ENCODE measurements around the gene SAMD4B. TPM values are rescaled to one million over a fixed set of nuclear protein-coding genes. Genes with fewer than 3 reads are reported as not detected.

Gene SAMD4B
- total RNA-seq, 1 donor from 2014 or later, result 119 TPM

DNA sequence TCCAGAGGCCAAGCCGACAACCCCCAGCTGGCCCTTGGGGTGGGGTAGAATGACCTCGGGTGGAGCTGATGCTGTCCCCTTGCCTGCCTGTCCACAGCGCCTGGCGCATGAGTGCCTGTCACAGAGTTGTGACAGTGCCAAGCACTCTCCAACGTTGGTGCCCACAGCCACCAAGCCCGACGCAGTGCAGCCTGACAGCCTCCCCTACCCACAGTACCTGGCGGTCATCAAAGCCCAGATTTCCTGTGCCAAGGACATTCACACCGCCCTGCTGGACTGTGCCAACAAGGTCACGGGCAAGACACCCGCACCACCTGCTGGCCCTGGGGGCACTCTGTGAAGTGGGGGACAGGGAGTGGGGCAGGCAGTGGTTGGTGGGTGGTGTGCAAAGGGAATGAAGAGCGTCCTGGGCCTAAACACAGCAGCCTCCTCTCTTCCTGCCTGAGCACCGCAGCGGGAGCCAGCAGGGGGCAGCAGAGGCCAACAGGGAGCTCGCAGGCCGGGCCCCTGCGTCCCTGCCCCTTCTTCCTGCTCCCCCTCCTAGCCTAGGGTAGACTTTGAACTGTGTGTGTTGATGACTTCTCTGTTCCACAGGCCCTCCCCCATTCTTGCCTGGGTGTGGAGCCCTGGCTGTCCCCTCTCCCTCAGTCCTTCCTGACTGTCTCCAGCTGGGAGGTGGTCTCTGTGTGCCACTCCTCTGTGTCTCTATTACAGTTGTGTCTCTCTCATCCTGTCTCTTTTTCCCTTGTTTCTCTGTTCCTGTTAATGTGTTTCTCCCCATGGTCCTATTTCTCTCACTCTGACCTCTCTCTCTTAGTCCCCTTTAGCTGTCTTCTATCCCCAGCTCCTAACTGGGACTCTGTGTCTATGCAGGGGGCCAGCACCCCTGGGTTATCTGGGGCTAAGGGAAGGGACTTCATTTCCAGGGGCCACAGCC is 55.4 kb downstream of the SAMD4B start:
- H3K36me3 Mint-ChIP-seq (ENCODE audit: unreplicated experiment), result no peaks in the 10 kb centered on the region
- DNase-seq, result peak; percentile 94
- H3K4me3 Mint-ChIP-seq (ENCODE audit: unreplicated experiment), result peak overlapping the region; percentile 57
- TF ChIP-seq, protein P1, sequence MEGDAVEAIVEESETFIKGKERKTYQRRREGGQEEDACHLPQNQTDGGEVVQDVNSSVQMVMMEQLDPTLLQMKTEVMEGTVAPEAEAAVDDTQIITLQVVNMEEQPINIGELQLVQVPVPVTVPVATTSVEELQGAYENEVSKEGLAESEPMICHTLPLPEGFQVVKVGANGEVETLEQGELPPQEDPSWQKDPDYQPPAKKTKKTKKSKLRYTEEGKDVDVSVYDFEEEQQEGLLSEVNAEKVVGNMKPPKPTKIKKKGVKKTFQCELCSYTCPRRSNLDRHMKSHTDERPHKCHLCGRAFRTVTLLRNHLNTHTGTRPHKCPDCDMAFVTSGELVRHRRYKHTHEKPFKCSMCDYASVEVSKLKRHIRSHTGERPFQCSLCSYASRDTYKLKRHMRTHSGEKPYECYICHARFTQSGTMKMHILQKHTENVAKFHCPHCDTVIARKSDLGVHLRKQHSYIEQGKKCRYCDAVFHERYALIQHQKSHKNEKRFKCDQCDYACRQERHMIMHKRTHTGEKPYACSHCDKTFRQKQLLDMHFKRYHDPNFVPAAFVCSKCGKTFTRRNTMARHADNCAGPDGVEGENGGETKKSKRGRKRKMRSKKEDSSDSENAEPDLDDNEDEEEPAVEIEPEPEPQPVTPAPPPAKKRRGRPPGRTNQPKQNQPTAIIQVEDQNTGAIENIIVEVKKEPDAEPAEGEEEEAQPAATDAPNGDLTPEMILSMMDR (IDR thresholded peaks at IDR 0.05; ENCODE audit: partially characterized antibody, unreplicated experiment), result peak; percentile 87
- H3K9me3 Mint-ChIP-seq (ENCODE audit: unreplicated experiment), result peaks cover 17% of the 10 kb centered on the region
- peaks cover 16% of the 10 kb centered on the region for H3K4me1 Mint-ChIP-seq (ENCODE audit: low read depth, unreplicated experiment)
- H3K27me3 Mint-ChIP-seq (ENCODE audit: unreplicated experiment), result peaks cover 11% of the 10 kb centered on the region
- H3K27ac Mint-ChIP-seq (ENCODE audit: unreplicated experiment), result peak overlapping the region; percentile 70

DNA sequence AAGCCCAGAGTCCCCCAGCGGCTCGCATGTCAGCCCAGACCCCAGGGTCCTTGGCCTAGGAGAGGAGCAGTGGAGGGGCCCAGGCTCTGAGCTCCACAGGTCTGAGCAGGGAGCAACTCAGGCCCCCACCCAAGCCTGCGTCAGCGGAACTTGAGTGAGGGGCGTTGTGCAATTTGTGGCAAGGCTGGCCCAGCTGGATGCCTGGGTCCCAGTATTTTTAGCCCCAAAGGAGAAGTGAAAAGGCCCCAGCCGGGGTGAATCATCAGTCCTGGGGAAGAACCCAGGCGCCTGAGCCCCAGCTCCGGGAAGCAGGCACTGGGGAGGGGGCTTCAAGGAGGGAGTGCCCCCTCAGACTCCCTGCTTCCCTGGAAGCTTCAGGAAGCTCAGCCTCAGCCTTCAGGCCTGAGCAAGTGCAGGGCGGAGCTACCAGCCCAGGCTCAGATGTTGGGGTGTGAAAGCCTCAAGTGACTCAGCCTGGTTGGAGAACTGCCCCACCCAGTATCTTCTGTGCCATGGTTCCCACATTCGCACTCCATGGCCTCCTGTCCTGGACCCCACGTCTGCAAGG is 56.2 kb downstream of the SAMD4B start:
- H3K27ac Mint-ChIP-seq (ENCODE audit: unreplicated experiment), result no peak overlapping the region
- no peak overlapping the region for H3K4me3 Mint-ChIP-seq (ENCODE audit: unreplicated experiment)
- H3K36me3 Mint-ChIP-seq (ENCODE audit: unreplicated experiment), result no peaks in the 10 kb centered on the region
- H3K9me3 Mint-ChIP-seq (ENCODE audit: unreplicated experiment), result peaks cover 17% of the 10 kb centered on the region
- TF ChIP-seq, protein P1 (IDR thresholded peaks at IDR 0.05; ENCODE audit: partially characterized antibody, unreplicated experiment), result no peak
- DNase-seq, result no peak
- peaks cover 13% of the 10 kb centered on the region for H3K27me3 Mint-ChIP-seq (ENCODE audit: unreplicated experiment)
- H3K4me1 Mint-ChIP-seq (ENCODE audit: low read depth, unreplicated experiment), result peaks cover 16% of the 10 kb centered on the region

DNA sequence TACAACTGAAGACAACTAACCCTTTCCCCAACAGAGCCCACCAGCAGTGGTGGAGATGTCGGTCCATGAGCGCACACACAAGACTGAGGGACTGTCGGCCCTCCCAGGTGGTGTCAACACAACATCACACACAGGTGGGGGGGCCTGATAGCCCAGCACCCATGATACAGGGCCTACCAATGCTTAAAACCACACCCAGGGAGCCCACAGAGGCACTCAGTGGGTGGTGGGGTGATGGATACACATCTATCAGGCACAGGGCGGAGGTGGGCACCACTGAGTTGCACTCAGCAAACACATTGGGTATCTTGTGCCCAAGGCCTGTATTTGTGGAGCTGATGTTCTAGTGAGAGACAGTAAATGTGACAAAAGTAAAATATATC is 57.4 kb downstream of the SAMD4B start:
- Mint-ChIP-seq H3K4me1 (ENCODE audit: low read depth, unreplicated experiment) (peaks cover 18% of the 10 kb centered on the region), H3K27me3 (ENCODE audit: unreplicated experiment) (peaks cover 13% of the 10 kb centered on the region), H3K36me3 (ENCODE audit: unreplicated experiment) (no peaks in the 10 kb centered on the region), H3K4me3 (ENCODE audit: unreplicated experiment) (peak overlapping the region; percentile 12), H3K9me3 (ENCODE audit: unreplicated experiment) (peaks cover 19% of the 10 kb centered on the region), H3K27ac (ENCODE audit: unreplicated experiment) (peak overlapping the region; percentile 7)
- DNase-seq, result no peak
- TF ChIP-seq, protein P1 (IDR thresholded peaks at IDR 0.05; ENCODE audit: partially characterized antibody, unreplicated experiment), result no peak

DNA sequence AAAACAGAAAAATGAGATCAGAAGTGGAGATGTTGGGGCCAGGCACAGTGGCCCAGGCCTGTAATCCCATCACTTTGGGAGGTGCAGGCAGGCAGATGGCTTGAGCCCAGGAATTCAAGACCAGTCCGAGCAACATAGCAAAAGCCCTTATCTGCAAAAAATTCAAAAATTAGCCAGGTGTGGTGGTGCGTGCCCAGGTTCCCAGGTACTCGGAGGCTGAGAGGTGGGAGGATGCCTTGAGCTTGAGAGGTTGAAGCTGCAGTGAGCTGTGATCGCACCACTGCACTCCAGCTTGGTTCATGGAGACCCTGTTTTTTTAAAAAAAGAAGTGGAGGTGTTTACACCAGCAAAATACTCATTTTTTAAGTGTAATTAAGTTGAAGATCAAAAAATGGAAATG is 57.8 kb downstream of the SAMD4B start:
- TF ChIP-seq, protein P1 (IDR thresholded peaks at IDR 0.05; ENCODE audit: partially characterized antibody, unreplicated experiment), result no peak
- peak overlapping the region; percentile 7 for H3K27ac Mint-ChIP-seq (ENCODE audit: unreplicated experiment)
- peaks cover 19% of the 10 kb centered on the region for H3K9me3 Mint-ChIP-seq (ENCODE audit: unreplicated experiment)
- peaks cover 18% of the 10 kb centered on the region for H3K4me1 Mint-ChIP-seq (ENCODE audit: low read depth, unreplicated experiment)
- H3K4me3 Mint-ChIP-seq (ENCODE audit: unreplicated experiment), result no peak overlapping the region
- DNase-seq, result no peak
- H3K36me3 Mint-ChIP-seq (ENCODE audit: unreplicated experiment), result no peaks in the 10 kb centered on the region
- H3K27me3 Mint-ChIP-seq (ENCODE audit: unreplicated experiment), result peaks cover 13% of the 10 kb centered on the region

DNA sequence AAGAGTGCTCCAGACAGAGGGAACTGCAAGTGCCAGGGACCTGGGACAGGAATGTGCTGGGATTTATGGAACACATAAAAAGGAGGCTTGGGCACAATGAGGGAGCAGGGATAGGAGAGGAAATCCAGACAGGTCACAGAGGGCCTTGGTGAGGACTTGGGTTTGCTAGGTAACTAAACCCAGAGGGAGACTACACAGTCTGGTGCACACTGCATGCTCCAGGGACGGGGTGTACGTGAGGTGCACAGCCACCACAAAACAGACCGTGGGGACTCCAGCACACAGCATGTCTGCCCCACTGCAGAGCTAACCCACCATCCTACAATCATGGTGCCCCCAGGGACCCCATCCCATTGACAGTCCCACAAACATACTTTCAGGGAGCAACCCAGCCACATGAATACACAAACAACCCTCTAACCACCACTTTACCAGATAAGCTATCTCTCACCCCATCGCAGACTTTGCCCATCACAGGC is 58.9 kb downstream of the SAMD4B start:
- Mint-ChIP-seq H3K4me1 (ENCODE audit: low read depth, unreplicated experiment) (peaks cover 18% of the 10 kb centered on the region), H3K27ac (ENCODE audit: unreplicated experiment) (peak overlapping the region; percentile 74), H3K27me3 (ENCODE audit: unreplicated experiment) (peaks cover 13% of the 10 kb centered on the region), H3K36me3 (ENCODE audit: unreplicated experiment) (no peaks in the 10 kb centered on the region), H3K9me3 (ENCODE audit: unreplicated experiment) (peaks cover 19% of the 10 kb centered on the region), H3K4me3 (ENCODE audit: unreplicated experiment) (peak overlapping the region; percentile 81)
- no peak for DNase-seq
- TF ChIP-seq, protein P1 (IDR thresholded peaks at IDR 0.05; ENCODE audit: partially characterized antibody, unreplicated experiment), result no peak

All from glutamatergic neuron (in vitro differentiated cells).